HUES48 (cell line): ENCODE measurements around the gene SPIN2B.

Experiments used
- H3K27ac ChIP-seq: one replicate; pipeline ENCODE4 v1.7.0; 2013; ENCODE audit warnings: low read depth, low read length, inconsistent platforms
- H3K27me3 ChIP-seq: 2 replicates; pipeline ENCODE4 v1.6.1; 2013; ENCODE audit warnings: mild to moderate bottlenecking, low read length; ENCODE audit not compliant: control insufficient read depth, insufficient read depth
- H3K36me3 ChIP-seq: 2 replicates; pipeline ENCODE4 v1.6.1; 2013; ENCODE audit warnings: low read length; ENCODE audit not compliant: control insufficient read depth, insufficient read depth
- H3K4me1 ChIP-seq: 2 replicates; pipeline ENCODE4 v1.6.1; 2013; ENCODE audit warnings: mild to moderate bottlenecking, low read length; ENCODE audit not compliant: control insufficient read depth, insufficient read depth
- H3K4me3 ChIP-seq: 2 replicates; pipeline ENCODE4 v1.5.1; 2013; ENCODE audit warnings: mild to moderate bottlenecking, low read depth, low read length
- H3K9ac ChIP-seq: 2 replicates; pipeline ENCODE4 v1.6.1; 2013; ENCODE audit warnings: mild to moderate bottlenecking, low read depth, low read length, moderate library complexity
- H3K9me3 ChIP-seq: 2 replicates; pipeline ENCODE4 v1.6.1; 2013; ENCODE audit warnings: low read length; ENCODE audit not compliant: control insufficient read depth, insufficient read depth

SPIN2B gene

GRCh38 chrX:57074458-57074857 lies 46.9 kb downstream of the SPIN2B start:
- no peaks in the 10 kb centered on the region for H3K4me1 ChIP-seq
- H3K36me3 ChIP-seq: no peaks in the 10 kb centered on the region
- H3K27me3 ChIP-seq: no peaks in the 10 kb centered on the region
- H3K4me3 ChIP-seq: no peak overlapping the region
- H3K9me3 ChIP-seq: peaks cover 30% of the 10 kb centered on the region; the same call in 1 of the 2 replicates
- no peak overlapping the region for H3K27ac ChIP-seq
- no peak overlapping the region for H3K9ac ChIP-seq

- H3K4me1 ChIP-seq: no peaks in the 10 kb centered on the region
- H3K9me3 ChIP-seq: peaks cover 37% of the 10 kb centered on the region
- no peak overlapping the region for H3K9ac ChIP-seq
- H3K4me3 ChIP-seq: no peak overlapping the region
- no peak overlapping the region for H3K27ac ChIP-seq
- H3K36me3 ChIP-seq: no peaks in the 10 kb centered on the region
- no peaks in the 10 kb centered on the region for H3K27me3 ChIP-seq
Observed at GRCh38 chrX:57070185-57070984, 51.0 kb downstream of the SPIN2B start.
